Measurements from ENCODE around the gene ZC3H8. TPM values are rescaled to one million over a fixed set of nuclear protein-coding genes. Genes with fewer than 3 reads are reported as not detected.
"Not testable (repeated sequence)": the region's sequence is repeated elsewhere in the genome, so short reads cannot be mapped to it uniquely, and the experiment has no call there.

Gene ZC3H8
- total RNA-seq, 1 donor from 2014 or later, result 7.5 TPM

DNA sequence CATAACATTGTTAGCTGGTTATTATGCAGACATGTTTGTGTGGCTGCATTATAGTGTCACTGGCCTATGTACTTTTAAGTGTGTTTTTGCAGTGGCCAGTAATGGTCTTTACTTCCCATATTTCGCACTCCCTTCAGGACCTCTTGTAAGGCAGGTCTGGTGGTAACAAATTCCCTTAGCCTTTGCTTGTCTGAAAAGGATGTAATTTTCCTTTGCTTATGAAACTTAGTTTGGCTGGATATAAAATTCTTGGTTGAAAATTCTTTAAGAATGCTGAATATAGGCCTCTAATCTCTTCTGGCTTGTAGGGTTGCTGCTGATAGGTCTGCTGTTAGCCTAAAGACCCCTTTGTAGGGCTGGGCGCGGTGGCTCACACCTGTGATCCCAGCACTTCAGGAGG is 34.7 kb downstream of the ZC3H8 start:
- H3K4me1 Mint-ChIP-seq (ENCODE audit: low read depth, unreplicated experiment), result no peaks in the 10 kb centered on the region
- peaks cover 11% of the 10 kb centered on the region for H3K36me3 Mint-ChIP-seq (ENCODE audit: low read depth, unreplicated experiment)
- Histone ChIP-seq H3K4me1 (ENCODE audit: insufficient read depth, low read length) (no peaks in the 10 kb centered on the region), H3K79me2 (ENCODE audit: insufficient read depth, low read length) (no peaks in the 10 kb centered on the region), H3K9me3 (ENCODE audit: insufficient read depth, low read depth, low read length) (peaks cover 3% of the 10 kb centered on the region), H3K36me3 (ENCODE audit: insufficient read depth, low read length) (no peaks in the 10 kb centered on the region), H3K4me2 (ENCODE audit: low read length) (no peak overlapping the region), H3K9ac (ENCODE audit: low read length) (no peak overlapping the region), H3K4me3 (ENCODE audit: insufficient read depth, low read depth, low read length) (no peak overlapping the region), H2AFZ (ENCODE audit: low read depth, low read length) (no peak overlapping the region), H4K20me1 (ENCODE audit: insufficient read depth, low read length) (no peaks in the 10 kb centered on the region), H3K27me3 (ENCODE audit: insufficient read depth, low read length) (no peaks in the 10 kb centered on the region), H3K27ac (ENCODE audit: low read depth, low read length) (no peak overlapping the region)
- FAIRE-seq (no peak), DNase-seq (ENCODE audit: low read depth) (no peak)
- H3K9me3 Mint-ChIP-seq (ENCODE audit: unreplicated experiment), result peaks cover 13% of the 10 kb centered on the region
- TF ChIP-seq, protein P1, sequence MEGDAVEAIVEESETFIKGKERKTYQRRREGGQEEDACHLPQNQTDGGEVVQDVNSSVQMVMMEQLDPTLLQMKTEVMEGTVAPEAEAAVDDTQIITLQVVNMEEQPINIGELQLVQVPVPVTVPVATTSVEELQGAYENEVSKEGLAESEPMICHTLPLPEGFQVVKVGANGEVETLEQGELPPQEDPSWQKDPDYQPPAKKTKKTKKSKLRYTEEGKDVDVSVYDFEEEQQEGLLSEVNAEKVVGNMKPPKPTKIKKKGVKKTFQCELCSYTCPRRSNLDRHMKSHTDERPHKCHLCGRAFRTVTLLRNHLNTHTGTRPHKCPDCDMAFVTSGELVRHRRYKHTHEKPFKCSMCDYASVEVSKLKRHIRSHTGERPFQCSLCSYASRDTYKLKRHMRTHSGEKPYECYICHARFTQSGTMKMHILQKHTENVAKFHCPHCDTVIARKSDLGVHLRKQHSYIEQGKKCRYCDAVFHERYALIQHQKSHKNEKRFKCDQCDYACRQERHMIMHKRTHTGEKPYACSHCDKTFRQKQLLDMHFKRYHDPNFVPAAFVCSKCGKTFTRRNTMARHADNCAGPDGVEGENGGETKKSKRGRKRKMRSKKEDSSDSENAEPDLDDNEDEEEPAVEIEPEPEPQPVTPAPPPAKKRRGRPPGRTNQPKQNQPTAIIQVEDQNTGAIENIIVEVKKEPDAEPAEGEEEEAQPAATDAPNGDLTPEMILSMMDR (IDR thresholded peaks at IDR 0.05; ENCODE audit: insufficient read depth, low read depth, low read length), result no peak
- no peak for TF ChIP-seq EZH2 (IDR thresholded peaks at IDR 0.05; ENCODE audit: insufficient read depth, low read length)
- H3K4me3 Mint-ChIP-seq (ENCODE audit: unreplicated experiment), result no peak overlapping the region
- H3K27me3 Mint-ChIP-seq (ENCODE audit: low read depth, unreplicated experiment), result no peaks in the 10 kb centered on the region
- H3K27ac Mint-ChIP-seq (ENCODE audit: unreplicated experiment), result no peak overlapping the region

DNA sequence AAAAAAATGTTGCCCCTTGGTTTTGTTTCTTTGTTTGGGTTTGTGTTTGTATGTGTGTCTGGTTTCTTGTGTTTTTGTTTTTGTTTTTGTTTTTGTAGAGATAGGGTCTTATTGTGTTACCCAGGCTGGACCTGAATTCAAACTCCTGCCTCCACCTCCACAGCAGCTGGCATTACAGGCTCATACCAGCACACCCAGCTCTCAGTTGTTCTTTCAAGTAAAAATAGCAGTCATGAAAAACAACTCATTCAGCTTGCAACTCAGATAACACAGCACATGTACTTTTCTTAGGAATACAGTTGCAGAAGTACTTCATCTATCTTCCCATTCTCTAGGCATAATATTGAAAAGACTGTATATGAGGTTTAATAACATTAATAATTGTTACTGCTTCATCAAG is 37.0 kb downstream of the ZC3H8 start:
- no peak for FAIRE-seq
- Mint-ChIP-seq H3K27ac (ENCODE audit: unreplicated experiment) (no peak overlapping the region), H3K27me3 (ENCODE audit: low read depth, unreplicated experiment) (no peaks in the 10 kb centered on the region), H3K9me3 (ENCODE audit: unreplicated experiment) (peaks cover 13% of the 10 kb centered on the region), H3K36me3 (ENCODE audit: low read depth, unreplicated experiment) (peaks cover 11% of the 10 kb centered on the region), H3K4me3 (ENCODE audit: unreplicated experiment) (no peak overlapping the region), H3K4me1 (ENCODE audit: low read depth, unreplicated experiment) (no peaks in the 10 kb centered on the region)
- no peaks in the 10 kb centered on the region for H3K36me3 ChIP-seq (ENCODE audit: insufficient read depth, low read length)
- no peaks in the 10 kb centered on the region for H4K20me1 ChIP-seq (ENCODE audit: insufficient read depth, low read length)
- peaks cover 3% of the 10 kb centered on the region for H3K9me3 ChIP-seq (ENCODE audit: insufficient read depth, low read depth, low read length)
- no peak overlapping the region for H3K4me2 ChIP-seq (ENCODE audit: low read length)
- no peak overlapping the region for H3K4me3 ChIP-seq (ENCODE audit: insufficient read depth, low read depth, low read length)
- DNase-seq (ENCODE audit: low read depth), result no peak
- no peaks in the 10 kb centered on the region for H3K4me1 ChIP-seq (ENCODE audit: insufficient read depth, low read length)
- H3K79me2 ChIP-seq (ENCODE audit: insufficient read depth, low read length), result no peaks in the 10 kb centered on the region
- no peak overlapping the region for H3K27ac ChIP-seq (ENCODE audit: low read depth, low read length)
- H3K9ac ChIP-seq (ENCODE audit: low read length), result no peak overlapping the region
- no peaks in the 10 kb centered on the region for H3K27me3 ChIP-seq (ENCODE audit: insufficient read depth, low read length)
- no peak for TF ChIP-seq EZH2 (IDR thresholded peaks at IDR 0.05; ENCODE audit: insufficient read depth, low read length)
- TF ChIP-seq, protein P1 (IDR thresholded peaks at IDR 0.05; ENCODE audit: insufficient read depth, low read depth, low read length), result no peak
- no peak overlapping the region for H2AFZ ChIP-seq (ENCODE audit: low read depth, low read length)

DNA sequence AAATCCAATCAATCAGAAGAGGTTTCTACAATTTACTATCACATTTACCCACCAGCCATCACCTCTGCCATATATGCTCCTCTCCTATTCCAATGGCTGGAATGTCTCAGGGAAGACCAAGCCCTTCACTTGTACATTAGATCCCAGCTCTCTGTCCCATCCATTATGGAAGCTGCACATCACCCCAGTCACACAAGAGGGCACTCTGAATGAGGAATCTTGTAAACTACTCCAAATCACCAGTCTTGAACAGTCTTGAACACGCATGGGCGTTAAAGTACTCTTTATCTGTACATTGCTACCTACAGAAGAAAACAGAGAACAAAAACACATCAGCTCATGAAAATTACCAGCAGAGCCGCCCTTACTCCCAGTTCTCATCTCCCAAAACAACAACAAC is 38.7 kb downstream of the ZC3H8 start:
- FAIRE-seq (no peak), DNase-seq (ENCODE audit: low read depth) (peak; percentile 3)
- Mint-ChIP-seq H3K27ac (ENCODE audit: unreplicated experiment) (no peak overlapping the region), H3K4me3 (ENCODE audit: unreplicated experiment) (no peak overlapping the region), H3K27me3 (ENCODE audit: low read depth, unreplicated experiment) (no peaks in the 10 kb centered on the region), H3K4me1 (ENCODE audit: low read depth, unreplicated experiment) (no peaks in the 10 kb centered on the region), H3K9me3 (ENCODE audit: unreplicated experiment) (peaks cover 9% of the 10 kb centered on the region), H3K36me3 (ENCODE audit: low read depth, unreplicated experiment) (peaks cover 5% of the 10 kb centered on the region)
- TF ChIP-seq, protein P1 (IDR thresholded peaks at IDR 0.05; ENCODE audit: insufficient read depth, low read depth, low read length), result no peak
- TF ChIP-seq EZH2 (IDR thresholded peaks at IDR 0.05; ENCODE audit: insufficient read depth, low read length), result no peak
- Histone ChIP-seq H3K4me3 (ENCODE audit: insufficient read depth, low read depth, low read length) (no peak overlapping the region), H3K27me3 (ENCODE audit: insufficient read depth, low read length) (no peaks in the 10 kb centered on the region), H3K9ac (ENCODE audit: low read length) (no peak overlapping the region), H3K27ac (ENCODE audit: low read depth, low read length) (no peak overlapping the region), H4K20me1 (ENCODE audit: insufficient read depth, low read length) (no peaks in the 10 kb centered on the region), H2AFZ (ENCODE audit: low read depth, low read length) (no peak overlapping the region), H3K4me2 (ENCODE audit: low read length) (no peak overlapping the region), H3K4me1 (ENCODE audit: insufficient read depth, low read length) (no peaks in the 10 kb centered on the region), H3K36me3 (ENCODE audit: insufficient read depth, low read length) (no peaks in the 10 kb centered on the region), H3K9me3 (ENCODE audit: insufficient read depth, low read depth, low read length) (peaks cover 3% of the 10 kb centered on the region), H3K79me2 (ENCODE audit: insufficient read depth, low read length) (no peaks in the 10 kb centered on the region)

DNA sequence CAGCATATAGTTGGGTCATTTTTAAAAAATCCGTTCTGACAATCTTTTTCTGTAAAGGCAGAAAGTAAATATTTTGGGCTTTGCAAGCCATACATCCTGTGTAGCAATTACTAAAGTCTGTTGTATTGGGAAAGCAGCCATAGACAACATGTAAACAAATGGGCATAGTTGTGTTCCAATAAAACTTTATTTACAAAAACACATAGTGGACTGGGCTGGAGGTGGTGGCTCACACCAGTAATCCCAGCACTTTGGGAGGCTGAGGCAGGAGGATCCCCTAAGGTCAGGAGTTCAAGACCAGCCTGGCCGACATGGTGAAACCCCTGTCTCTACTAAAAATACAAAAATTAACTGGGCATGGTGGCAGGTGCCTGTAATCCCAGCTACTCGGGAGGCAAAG is 46.9 kb downstream of the ZC3H8 start:
- H3K9me3 ChIP-seq (ENCODE audit: insufficient read depth, low read depth, low read length); H3K27me3 ChIP-seq (ENCODE audit: insufficient read depth, low read length); H3K4me3 ChIP-seq (ENCODE audit: insufficient read depth, low read depth, low read length); H3K36me3 ChIP-seq (ENCODE audit: insufficient read depth, low read length); H3K4me2 ChIP-seq (ENCODE audit: low read length); H3K36me3 Mint-ChIP-seq (ENCODE audit: low read depth, unreplicated experiment); H3K9ac ChIP-seq (ENCODE audit: low read length); DNase-seq (ENCODE audit: low read depth); H3K27ac Mint-ChIP-seq (ENCODE audit: unreplicated experiment); H3K4me3 Mint-ChIP-seq (ENCODE audit: unreplicated experiment); H3K4me1 ChIP-seq (ENCODE audit: insufficient read depth, low read length); H2AFZ ChIP-seq (ENCODE audit: low read depth, low read length); H4K20me1 ChIP-seq (ENCODE audit: insufficient read depth, low read length); H3K27me3 Mint-ChIP-seq (ENCODE audit: low read depth, unreplicated experiment); H3K79me2 ChIP-seq (ENCODE audit: insufficient read depth, low read length); FAIRE-seq; H3K4me1 Mint-ChIP-seq (ENCODE audit: low read depth, unreplicated experiment); H3K27ac ChIP-seq (ENCODE audit: low read depth, low read length): not testable (repeated sequence)
- H3K9me3 Mint-ChIP-seq (ENCODE audit: unreplicated experiment), result peaks cover 21% of the 10 kb centered on the region

All from astrocyte (in vitro differentiated cells and primary cell).